ENCODE data around the gene C3orf52.

- TF ChIP-seq POLR2A (IDR thresholded peaks at IDR 0.05) (no peak), CTCF (IDR thresholded peaks at IDR 0.05) (no peak), POLR2AphosphoS5 (IDR thresholded peaks at IDR 0.05) (no peak)
Observed at GRCh38 chr3:112084980-112085705, 1.0 kb upstream of the C3orf52 start.

Measured in prostate gland (tissue), 2 donors.